ENCODE measurements around the gene LEMD1.

The LEMD1 gene

DNA sequence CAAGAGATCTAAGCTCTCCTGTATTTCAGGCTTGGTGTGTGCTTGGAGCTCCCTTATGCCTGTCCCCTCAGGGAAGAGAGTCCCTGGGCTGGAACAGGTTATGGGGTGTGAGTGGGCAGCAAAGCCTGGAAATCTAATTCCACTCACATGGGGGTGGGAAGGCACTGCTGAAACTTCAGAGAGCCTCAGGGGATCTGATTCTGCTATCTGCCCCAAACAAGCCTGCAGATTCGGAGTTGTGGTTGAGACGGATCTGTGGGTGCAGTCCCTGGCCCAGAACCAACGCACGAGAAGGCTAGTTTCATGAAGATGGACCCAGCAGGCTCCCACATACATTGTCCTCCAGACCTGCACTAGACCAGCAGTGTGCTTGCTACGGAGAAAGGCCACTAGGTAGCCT lies 31.1 kb upstream of the LEMD1 start:
- no peak for DNase-seq (ENCODE audit: extremely low read depth, insufficient read length)
- Histone ChIP-seq H3K36me3 (ENCODE audit: control insufficient read depth, insufficient read depth, low read length) (no peaks in the 10 kb centered on the region), H3K4me3 (replicated peaks; ENCODE audit: low read depth, low read length) (no peak overlapping the region), H3K27me3 (replicated peaks; ENCODE audit: control insufficient read depth, insufficient read depth, low read length) (peaks cover 4% of the 10 kb centered on the region)
- TF ChIP-seq, protein P1, sequence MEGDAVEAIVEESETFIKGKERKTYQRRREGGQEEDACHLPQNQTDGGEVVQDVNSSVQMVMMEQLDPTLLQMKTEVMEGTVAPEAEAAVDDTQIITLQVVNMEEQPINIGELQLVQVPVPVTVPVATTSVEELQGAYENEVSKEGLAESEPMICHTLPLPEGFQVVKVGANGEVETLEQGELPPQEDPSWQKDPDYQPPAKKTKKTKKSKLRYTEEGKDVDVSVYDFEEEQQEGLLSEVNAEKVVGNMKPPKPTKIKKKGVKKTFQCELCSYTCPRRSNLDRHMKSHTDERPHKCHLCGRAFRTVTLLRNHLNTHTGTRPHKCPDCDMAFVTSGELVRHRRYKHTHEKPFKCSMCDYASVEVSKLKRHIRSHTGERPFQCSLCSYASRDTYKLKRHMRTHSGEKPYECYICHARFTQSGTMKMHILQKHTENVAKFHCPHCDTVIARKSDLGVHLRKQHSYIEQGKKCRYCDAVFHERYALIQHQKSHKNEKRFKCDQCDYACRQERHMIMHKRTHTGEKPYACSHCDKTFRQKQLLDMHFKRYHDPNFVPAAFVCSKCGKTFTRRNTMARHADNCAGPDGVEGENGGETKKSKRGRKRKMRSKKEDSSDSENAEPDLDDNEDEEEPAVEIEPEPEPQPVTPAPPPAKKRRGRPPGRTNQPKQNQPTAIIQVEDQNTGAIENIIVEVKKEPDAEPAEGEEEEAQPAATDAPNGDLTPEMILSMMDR (IDR thresholded peaks at IDR 0.05; ENCODE audit: insufficient read depth, low read length, poor library complexity, severe bottlenecking): no peak

DNA sequence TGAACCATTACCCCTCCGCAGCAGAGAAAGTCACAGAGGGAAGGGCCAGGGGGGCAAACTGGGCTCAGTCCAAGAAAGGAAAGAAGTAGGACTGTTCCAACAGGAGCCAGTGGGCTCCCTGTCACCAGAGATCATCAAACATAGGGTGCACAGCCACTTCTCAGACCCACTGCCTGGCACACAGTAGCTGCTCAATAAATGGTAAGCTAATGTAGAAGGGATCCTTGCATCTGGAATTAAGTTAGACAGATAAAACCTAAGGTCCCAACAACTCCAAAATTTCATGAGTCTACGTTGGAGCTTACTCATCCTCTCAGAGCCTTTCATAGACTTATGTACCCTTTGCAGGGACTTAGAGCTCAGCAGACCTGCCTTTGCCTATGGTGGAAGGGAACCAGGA lies 30.5 kb upstream of the LEMD1 start:
- no peak overlapping the region for H3K4me3 ChIP-seq (replicated peaks; ENCODE audit: low read depth, low read length)

DNA sequence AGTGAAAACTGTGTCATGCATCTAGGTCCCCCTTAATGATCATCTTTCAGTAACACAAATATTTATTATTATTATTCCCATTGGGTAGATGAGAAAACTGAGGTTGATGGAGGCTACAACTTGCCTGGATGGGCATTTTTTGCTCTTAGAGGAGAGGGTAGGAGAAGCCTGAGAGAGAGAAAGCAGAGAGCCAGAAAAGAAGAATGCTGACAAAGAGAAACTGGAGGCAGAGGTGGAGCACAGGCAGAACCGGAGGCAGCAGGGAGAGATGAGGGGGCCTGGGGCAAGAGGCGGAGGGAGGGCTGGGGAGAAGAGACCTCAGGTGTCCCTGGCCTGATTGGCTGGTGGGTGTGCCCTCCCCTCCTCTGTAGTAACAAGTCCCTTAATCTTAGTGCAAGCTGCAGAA lies 29.9 kb upstream of the LEMD1 start:
- DNase-seq (ENCODE audit: extremely low read depth, insufficient read length): no peak
- Histone ChIP-seq H3K36me3 (ENCODE audit: control insufficient read depth, insufficient read depth, low read length) (no peaks in the 10 kb centered on the region), H3K27me3 (replicated peaks; ENCODE audit: control insufficient read depth, insufficient read depth, low read length) (peaks cover 4% of the 10 kb centered on the region), H3K4me3 (replicated peaks; ENCODE audit: low read depth, low read length) (no peak overlapping the region)
- TF ChIP-seq, protein P1 (IDR thresholded peaks at IDR 0.05; ENCODE audit: insufficient read depth, low read length, poor library complexity, severe bottlenecking): no peak

More for the DNA sequence above, 30.5 kb upstream of the LEMD1 start:
- DNase-seq (ENCODE audit: extremely low read depth, insufficient read length): no peak
- peaks cover 4% of the 10 kb centered on the region for H3K27me3 ChIP-seq (replicated peaks; ENCODE audit: control insufficient read depth, insufficient read depth, low read length)
- H3K36me3 ChIP-seq (ENCODE audit: control insufficient read depth, insufficient read depth, low read length): no peaks in the 10 kb centered on the region
- TF ChIP-seq, protein P1 (IDR thresholded peaks at IDR 0.05; ENCODE audit: insufficient read depth, low read length, poor library complexity, severe bottlenecking): no peak

DNA sequence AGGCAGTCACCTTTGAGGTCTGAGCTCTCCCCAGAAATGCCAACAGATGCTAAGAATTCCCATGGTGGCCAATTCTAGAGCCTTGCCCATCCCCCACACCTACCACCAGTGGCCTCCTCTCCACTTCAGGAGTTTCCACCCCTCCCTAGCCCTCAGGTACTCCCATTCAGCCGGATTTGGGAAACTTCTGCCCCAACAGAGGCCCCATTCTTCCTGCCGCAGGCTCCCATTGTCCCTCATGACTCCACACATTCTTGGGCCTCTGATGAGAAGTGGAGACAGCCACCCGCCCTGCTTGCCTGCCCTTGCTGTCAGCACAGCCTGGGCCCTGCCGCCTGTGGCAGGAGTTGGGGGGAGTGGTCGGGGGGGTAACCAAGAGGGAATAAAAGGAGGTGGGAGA lies 29.3 kb upstream of the LEMD1 start:
- H3K4me3 ChIP-seq (replicated peaks; ENCODE audit: low read depth, low read length): no peak overlapping the region
- H3K27me3 ChIP-seq (replicated peaks; ENCODE audit: control insufficient read depth, insufficient read depth, low read length): peaks cover 4% of the 10 kb centered on the region
- TF ChIP-seq, protein P1 (IDR thresholded peaks at IDR 0.05; ENCODE audit: insufficient read depth, low read length, poor library complexity, severe bottlenecking): no peak

DNA sequence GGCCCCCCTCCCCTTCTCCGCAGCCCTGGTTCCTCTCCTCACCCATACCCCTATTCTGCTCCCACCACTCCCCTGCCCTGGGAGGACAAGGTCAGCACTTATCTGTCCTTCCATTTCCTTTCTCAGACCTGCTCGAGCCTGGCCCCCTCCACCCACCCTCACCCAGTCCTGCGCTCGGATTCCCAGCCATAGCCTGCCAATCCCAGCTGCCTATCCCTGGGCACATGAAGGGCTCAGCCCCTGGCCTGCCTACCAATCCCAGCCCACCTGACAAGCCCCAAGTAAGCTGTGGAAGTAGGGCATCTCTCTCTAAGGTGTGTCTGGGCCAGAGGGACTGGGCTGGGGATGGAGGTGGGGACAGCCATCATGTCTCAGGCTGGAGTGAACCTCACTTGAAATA lies 28.6 kb upstream of the LEMD1 start:
- TF ChIP-seq, protein P1 (IDR thresholded peaks at IDR 0.05; ENCODE audit: insufficient read depth, low read length, poor library complexity, severe bottlenecking): no peak
- no peak for DNase-seq (ENCODE audit: extremely low read depth, insufficient read length)
- Histone ChIP-seq H3K4me3 (replicated peaks; ENCODE audit: low read depth, low read length) (no peak overlapping the region), H3K36me3 (ENCODE audit: control insufficient read depth, insufficient read depth, low read length) (no peaks in the 10 kb centered on the region), H3K27me3 (replicated peaks; ENCODE audit: control insufficient read depth, insufficient read depth, low read length) (peaks cover 4% of the 10 kb centered on the region)

More for the DNA sequence above, 29.3 kb upstream of the LEMD1 start:
- DNase-seq (ENCODE audit: extremely low read depth, insufficient read length): no peak
- no peaks in the 10 kb centered on the region for H3K36me3 ChIP-seq (ENCODE audit: control insufficient read depth, insufficient read depth, low read length)
